Peyer's patch (tissue), 4 donors: ENCODE data around the gene FILIP1.

Experiments
- POLR2A ChIP-seq, 2 donors: fragments of 450-650 bp; IDR thresholded peaks; one replicate each; pipeline ENCODE4 v1.5.1; 2017; ENCODE audit warnings: antibody characterized with exemption in 2 of 2, mild to moderate bottlenecking in 2 of 2, moderate library complexity in 2 of 2
- TF ChIP-seq, protein P1 (sequence below), 6 experiments: fragments of 450-650 bp in 4 of 6; fragments of 200-600 bp in 2 of 6; sonication (generic) in 1 of 6; IDR thresholded peaks; one replicate each; pipeline ENCODE4 v1.5.1; 2017 to 2019; ENCODE audit warnings: antibody characterized with exemption in 6 of 6, mild to moderate bottlenecking in 3 of 6, moderate library complexity in 1 of 6

DNA sequence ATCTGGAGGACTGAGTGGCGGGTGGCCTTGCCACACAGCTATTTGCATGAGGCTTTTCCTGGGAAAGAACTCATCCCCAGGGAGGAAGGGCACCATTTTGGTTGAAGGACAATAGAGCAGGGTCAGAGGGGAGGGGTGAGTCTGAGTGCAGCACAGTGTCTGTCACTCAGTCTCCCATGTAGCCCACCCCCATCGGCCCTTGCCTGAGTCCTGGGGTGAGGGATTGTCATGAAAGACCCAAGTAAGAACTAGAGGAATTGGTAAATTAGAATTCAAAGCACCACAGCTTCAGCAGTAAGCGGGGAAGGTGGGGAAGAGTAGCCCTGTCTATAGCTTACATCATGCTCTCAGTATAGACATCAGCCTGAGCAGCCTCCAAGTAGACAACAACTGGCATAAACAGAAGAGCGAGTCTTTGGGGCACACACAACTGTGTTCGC, 118.6 kb downstream of the FILIP1 start:
- TF ChIP-seq, protein P1, sequence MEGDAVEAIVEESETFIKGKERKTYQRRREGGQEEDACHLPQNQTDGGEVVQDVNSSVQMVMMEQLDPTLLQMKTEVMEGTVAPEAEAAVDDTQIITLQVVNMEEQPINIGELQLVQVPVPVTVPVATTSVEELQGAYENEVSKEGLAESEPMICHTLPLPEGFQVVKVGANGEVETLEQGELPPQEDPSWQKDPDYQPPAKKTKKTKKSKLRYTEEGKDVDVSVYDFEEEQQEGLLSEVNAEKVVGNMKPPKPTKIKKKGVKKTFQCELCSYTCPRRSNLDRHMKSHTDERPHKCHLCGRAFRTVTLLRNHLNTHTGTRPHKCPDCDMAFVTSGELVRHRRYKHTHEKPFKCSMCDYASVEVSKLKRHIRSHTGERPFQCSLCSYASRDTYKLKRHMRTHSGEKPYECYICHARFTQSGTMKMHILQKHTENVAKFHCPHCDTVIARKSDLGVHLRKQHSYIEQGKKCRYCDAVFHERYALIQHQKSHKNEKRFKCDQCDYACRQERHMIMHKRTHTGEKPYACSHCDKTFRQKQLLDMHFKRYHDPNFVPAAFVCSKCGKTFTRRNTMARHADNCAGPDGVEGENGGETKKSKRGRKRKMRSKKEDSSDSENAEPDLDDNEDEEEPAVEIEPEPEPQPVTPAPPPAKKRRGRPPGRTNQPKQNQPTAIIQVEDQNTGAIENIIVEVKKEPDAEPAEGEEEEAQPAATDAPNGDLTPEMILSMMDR (IDR thresholded peaks at IDR 0.05): no peak
- no peak for TF ChIP-seq POLR2A (IDR thresholded peaks at IDR 0.05)
